Upper lobe of right lung (tissue), 1 donor: ENCODE results near the gene SOX12. TPM values are rescaled to one million over a fixed set of nuclear protein-coding genes. Genes with fewer than 3 reads are reported as not detected.

Experiments used
- ATAC-seq: fragments of 200-7000 bp; cut with Tn5 transposase; one replicate; pipeline ENCODE4 v1.9.1; 2020; ENCODE audit warnings: mild to moderate bottlenecking, moderate library complexity
- DNase-seq: peaks from one replicate; pipeline ENCODE4 v3.0.0-alpha.2; 2020
- H3K27ac ChIP-seq: fragments of 200-600 bp; one replicate; pipeline ENCODE4 v1.8.0; 2022
- H3K27me3 ChIP-seq: fragments of 200-600 bp; one replicate; pipeline ENCODE4 v1.8.0; 2022; ENCODE audit warnings: mild to moderate bottlenecking
- H3K36me3 ChIP-seq: fragments of 200-600 bp; one replicate; pipeline ENCODE4 v1.8.0; 2022
- H3K4me1 ChIP-seq: fragments of 200-600 bp; one replicate; pipeline ENCODE4 v1.8.0; 2022
- H3K4me3 ChIP-seq: fragments of 200-600 bp; one replicate; pipeline ENCODE4 v1.8.0; 2022; ENCODE audit warnings: mild to moderate bottlenecking
- H3K9me3 ChIP-seq: fragments of 200-600 bp; one replicate; pipeline ENCODE4 v1.8.0; 2022
- CTCF ChIP-seq: fragments of 200-600 bp; IDR thresholded peaks from one replicate; pipeline ENCODE4 v1.8.0; 2022; ENCODE audit warnings: antibody characterized with exemption
- intact Hi-C: fragments of 100-400 bp; cut with DNase I; formaldehyde crosslinking; loops from one replicate; pipeline ENCODE4 v1.11.0; 2022
- total RNA-seq: library from RNA; stranded (reverse); fragmentation: NEBNext Ultra II Directional; extraction: Animal tissue kit (Norgen Biotek cat#: 25700); gene quantifications from one replicate; pipeline ENCODE4 v1.2.1, GENCODE V29; 2021
- donor health status: DM: no; HTN: yes; CAD: no; lungs with severe emphysema.

SOX12 gene
- total RNA-seq, 1 donor from 2014 or later, result 8.4 TPM

DNA sequence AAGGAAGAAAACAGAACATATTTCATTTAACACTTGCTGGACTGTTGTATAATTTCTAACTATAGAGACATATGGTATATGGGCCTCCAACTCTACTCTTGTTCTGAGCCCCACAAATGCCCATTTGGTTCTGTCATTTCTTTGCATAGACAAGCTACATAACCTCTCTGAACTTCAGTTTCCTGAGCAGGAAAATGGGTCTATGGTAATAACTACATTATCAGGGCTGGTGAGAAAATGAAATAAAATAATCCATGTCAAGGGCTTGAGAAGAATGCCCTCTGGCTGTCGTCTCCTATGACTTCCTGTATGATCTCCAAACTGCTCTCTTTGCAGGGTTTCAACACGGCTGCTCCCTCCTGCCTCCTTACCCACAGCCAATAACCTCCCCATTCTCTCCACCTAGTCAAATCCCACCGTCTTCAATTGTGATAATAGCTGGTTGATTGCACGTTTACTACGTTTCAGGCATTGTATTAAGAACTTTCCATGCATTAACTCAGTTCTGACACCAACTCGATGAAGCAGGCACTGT lies 16.0 kb upstream of the SOX12 start:
- Histone ChIP-seq H3K4me1 (peaks cover 21% of the 10 kb centered on the region), H3K9me3 (no peaks in the 10 kb centered on the region), H3K36me3 (no peaks in the 10 kb centered on the region), H3K27ac (peak overlapping the region; percentile 92), H3K27me3 (no peaks in the 10 kb centered on the region), H3K4me3 (peak overlapping the region; percentile 60)
- no peak for DNase-seq
- intact Hi-C loops, result no loop called here
- ATAC-seq, result peak; percentile 46
- no peak for TF ChIP-seq CTCF

- ATAC-seq, result peak; percentile 99
- intact Hi-C loops, result no loop called here
- H3K4me3 ChIP-seq, result peak overlapping the region; percentile 60
- H3K4me1 ChIP-seq, result peaks cover 21% of the 10 kb centered on the region
- DNase-seq, result peak; percentile 98
- H3K36me3 ChIP-seq, result no peaks in the 10 kb centered on the region
- no peaks in the 10 kb centered on the region for H3K9me3 ChIP-seq
- no peaks in the 10 kb centered on the region for H3K27me3 ChIP-seq
- H3K27ac ChIP-seq, result peak overlapping the region; percentile 92
- no peak for TF ChIP-seq CTCF
These were observed 15.3 kb upstream of the SOX12 start for GRCh38 chr20:309841-310644.

GRCh38 chr20:310645-311044 lies 14.7 kb upstream of the SOX12 start:
- H3K9me3 ChIP-seq, result no peaks in the 10 kb centered on the region
- no peak for ATAC-seq
- H3K27ac ChIP-seq, result peak overlapping the region; percentile 92
- intact Hi-C loops, result no loop called here
- TF ChIP-seq CTCF, result no peak
- no peaks in the 10 kb centered on the region for H3K36me3 ChIP-seq
- peak overlapping the region; percentile 60 for H3K4me3 ChIP-seq
- DNase-seq, result no peak
- no peaks in the 10 kb centered on the region for H3K27me3 ChIP-seq
- H3K4me1 ChIP-seq, result peaks cover 21% of the 10 kb centered on the region

DNA sequence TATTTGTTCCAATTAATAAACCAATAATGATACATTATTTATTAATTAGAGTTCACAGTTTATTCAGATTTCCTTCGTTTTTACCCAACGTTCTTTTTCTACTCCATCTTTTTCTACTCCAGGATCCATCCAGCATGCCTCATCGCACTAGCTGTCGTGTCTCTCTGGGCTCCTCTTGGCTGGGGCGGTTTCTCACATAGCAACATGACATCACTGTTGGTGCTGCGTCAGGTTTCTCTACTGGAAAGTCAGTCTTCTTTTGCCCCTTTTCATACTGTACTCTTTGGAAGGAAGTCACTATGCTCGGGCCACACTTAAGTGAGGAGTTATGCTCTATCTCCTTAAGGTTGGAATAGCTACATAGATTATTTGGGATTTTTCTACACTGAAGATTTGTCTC lies 13.7 kb upstream of the SOX12 start:
- H3K27me3 ChIP-seq, result no peaks in the 10 kb centered on the region
- intact Hi-C loops, result no loop called here
- H3K9me3 ChIP-seq, result no peaks in the 10 kb centered on the region
- TF ChIP-seq CTCF, result no peak
- DNase-seq, result no peak
- H3K36me3 ChIP-seq, result no peaks in the 10 kb centered on the region
- H3K4me3 ChIP-seq, result no peak overlapping the region
- no peak overlapping the region for H3K27ac ChIP-seq
- ATAC-seq, result no peak
- peaks cover 21% of the 10 kb centered on the region for H3K4me1 ChIP-seq

DNA sequence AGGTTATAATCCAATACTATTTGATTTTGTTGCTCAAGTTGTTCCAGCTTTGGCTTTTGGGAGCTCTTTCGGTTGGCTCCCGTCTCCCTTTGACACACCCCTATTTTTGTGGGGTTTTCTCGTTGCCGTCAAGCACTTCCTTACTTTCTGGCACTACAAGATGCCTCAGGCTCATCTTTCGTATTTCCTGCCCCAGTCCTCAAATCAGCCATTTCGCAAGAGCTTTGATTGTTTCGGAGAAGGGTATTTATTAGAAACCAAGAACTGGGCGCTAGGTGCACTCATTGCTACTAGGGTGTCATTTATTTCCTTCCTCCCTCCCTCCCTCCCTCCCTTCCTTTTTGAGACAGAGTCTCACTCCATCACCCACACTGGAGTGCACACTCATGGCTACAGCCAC lies 13.3 kb upstream of the SOX12 start:
- H3K4me1 ChIP-seq, result peaks cover 21% of the 10 kb centered on the region
- intact Hi-C loops, result no loop called here
- no peak for ATAC-seq
- no peak overlapping the region for H3K4me3 ChIP-seq
- no peak overlapping the region for H3K27ac ChIP-seq
- no peaks in the 10 kb centered on the region for H3K9me3 ChIP-seq
- H3K27me3 ChIP-seq, result no peaks in the 10 kb centered on the region
- TF ChIP-seq CTCF, result no peak
- no peak for DNase-seq
- no peaks in the 10 kb centered on the region for H3K36me3 ChIP-seq
